DMS 273 treated with DMSO at 0.1 percent for 48 hours (cell line): Measurements from ENCODE around the gene TBC1D26.
"Not testable (repeated sequence)": the region's sequence is repeated elsewhere in the genome, so short reads cannot be mapped to it uniquely, and the experiment has no call there.

ENCODE experiments used
- DNase-seq: peaks from one replicate; lab custom pipeline; 2025; lab: John Stamatoyannopoulos, UW

The TBC1D26 gene

GRCh38 chr17:15731900-15732299, at the start of gene TBC1D26:
TBC1D26 (plus strand) TSS chr17:15732283; CDS start chr17:15735349, 3,066 bp downstream.
- DNase-seq = not testable (repeated sequence)

- DNase-seq = not testable (repeated sequence)
Measured at GRCh38 chr17:15683135-15683534, 48.9 kb upstream of the TBC1D26 start.

GRCh38 chr17:15683824-15684478, 48.1 kb upstream of the TBC1D26 start, which contains the start of gene TRIM16:
TRIM16 (minus strand) TSS chr17:15684311; CDS start chr17:15651609, 32,702 bp downstream.
- DNase-seq = not testable (repeated sequence)

GRCh38 chr17:15687494-15687893, 44.6 kb upstream of the TBC1D26 start:
- DNase-seq = not testable (repeated sequence)

- not testable (repeated sequence) for DNase-seq
Measured at GRCh38 chr17:15698967-15699366, 33.1 kb upstream of the TBC1D26 start.

GRCh38 chr17:15699413-15699924, 32.6 kb upstream of the TBC1D26 start, which contains the start of gene ZNF286A:
ZNF286A (plus strand) TSS chr17:15699752; CDS start chr17:15700330, 578 bp downstream.
- DNase-seq = peak; percentile 88

GRCh38 chr17:15699937-15700336, 32.1 kb upstream of the TBC1D26 start:
- DNase-seq = not testable (repeated sequence)

- not testable (repeated sequence) for DNase-seq
Measured at GRCh38 chr17:15704239-15704638, 27.8 kb upstream of the TBC1D26 start.

GRCh38 chr17:15704813-15705212, 27.3 kb upstream of the TBC1D26 start:
- not testable (repeated sequence) for DNase-seq

GRCh38 chr17:15708879-15709278, 23.2 kb upstream of the TBC1D26 start:
- not testable (repeated sequence) for DNase-seq

- not testable (repeated sequence) for DNase-seq
Measured at GRCh38 chr17:15716601-15717563, 15.2 kb upstream of the TBC1D26 start.

GRCh38 chr17:15730535-15730934, 1.5 kb upstream of the TBC1D26 start:
- not testable (repeated sequence) for DNase-seq

- not testable (repeated sequence) for DNase-seq
Measured at GRCh38 chr17:15733174-15733789, 1.2 kb downstream of the TBC1D26 start.

- not testable (repeated sequence) for DNase-seq
Measured at GRCh38 chr17:15736578-15736977, 4.5 kb downstream of the TBC1D26 start.

GRCh38 chr17:15738066-15738465, 6.0 kb downstream of the TBC1D26 start:
- no peak for DNase-seq

GRCh38 chr17:15739259-15739658, 7.2 kb downstream of the TBC1D26 start:
- DNase-seq = not testable (repeated sequence)

- not testable (repeated sequence) for DNase-seq
Measured at GRCh38 chr17:15740041-15740440, 8.0 kb downstream of the TBC1D26 start.

- no peak for DNase-seq
Measured at GRCh38 chr17:15740570-15741120, 8.6 kb downstream of the TBC1D26 start.

GRCh38 chr17:15741624-15742023, 9.5 kb downstream of the TBC1D26 start:
- DNase-seq = no peak

GRCh38 chr17:15742051-15742795, 10.1 kb downstream of the TBC1D26 start:
- no peak for DNase-seq

- no peak for DNase-seq
Measured at GRCh38 chr17:15742921-15743320, 10.8 kb downstream of the TBC1D26 start.
